HG03521 (cell line): ENCODE results near the gene NTRK3.

Experiments
- ATAC-seq: cut with Tn5 transposase; IDR thresholded peaks from one replicate; pipeline ENCODE4 v1.9.1; 2021; ENCODE audit warnings: mild to moderate bottlenecking, moderate library complexity; ENCODE audit not compliant: unreplicated experiment

Gene NTRK3

GRCh38 chr15:88126695-88127431 lies 129.7 kb downstream of the NTRK3 start:
- ATAC-seq, result no peak

GRCh38 chr15:88125576-88125975 lies 131.0 kb downstream of the NTRK3 start:
- ATAC-seq, result no peak

GRCh38 chr15:88124199-88124598 lies 132.3 kb downstream of the NTRK3 start:
- no peak for ATAC-seq

- ATAC-seq, result no peak
Observed at GRCh38 chr15:88121968-88122530, 134.5 kb downstream of the NTRK3 start.

- no peak for ATAC-seq
Observed at GRCh38 chr15:88120026-88120425, 136.5 kb downstream of the NTRK3 start.

DNA sequence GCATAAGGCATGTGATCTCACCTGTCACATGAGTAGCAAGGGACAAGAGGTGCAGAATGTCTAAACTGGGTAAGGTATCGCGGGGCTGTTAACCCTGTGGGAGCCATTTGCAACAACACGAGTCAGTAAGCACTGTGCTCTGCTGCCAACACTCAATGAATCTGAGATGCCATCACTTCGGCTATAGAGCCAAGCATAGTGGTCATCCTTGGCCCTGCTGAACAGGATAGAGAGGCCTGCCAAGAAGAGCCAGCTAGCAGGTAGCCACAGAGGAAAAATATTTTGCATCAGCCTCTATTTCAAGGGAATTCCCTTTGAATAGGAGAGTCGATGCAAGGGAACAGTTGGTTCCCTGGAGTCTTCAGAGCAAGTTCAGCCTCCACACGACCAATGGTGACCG lies 137.8 kb downstream of the NTRK3 start:
- no peak for ATAC-seq

DNA sequence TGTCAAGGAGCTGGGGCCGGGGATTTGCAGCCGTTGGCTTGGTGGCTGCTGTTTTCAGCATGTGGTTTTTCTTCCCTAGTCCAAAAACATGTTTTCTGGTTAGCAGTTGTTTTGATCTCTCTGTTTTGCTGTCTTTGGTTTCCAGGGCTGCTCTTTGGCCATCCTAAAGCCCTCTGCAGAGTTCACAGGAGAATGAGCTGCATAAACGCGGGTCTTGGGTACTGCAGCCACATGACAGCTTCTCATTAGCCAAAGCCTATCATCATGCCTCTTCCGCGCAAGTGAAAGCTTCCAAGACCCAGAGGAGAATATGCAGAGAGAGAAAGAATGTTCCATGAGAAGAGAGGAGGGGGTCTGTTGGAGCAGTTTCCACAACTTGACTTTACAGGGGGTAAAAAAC lies 138.5 kb downstream of the NTRK3 start:
- no peak for ATAC-seq

- ATAC-seq, result no peak
Observed at GRCh38 chr15:88115486-88116152, 140.9 kb downstream of the NTRK3 start.

GRCh38 chr15:88113613-88114308 lies 142.8 kb downstream of the NTRK3 start:
- no peak for ATAC-seq

- no peak for ATAC-seq
Observed at GRCh38 chr15:88108991-88109390, 147.5 kb downstream of the NTRK3 start.

GRCh38 chr15:88108477-88108876 lies 148.1 kb downstream of the NTRK3 start:
- ATAC-seq, result no peak

DNA sequence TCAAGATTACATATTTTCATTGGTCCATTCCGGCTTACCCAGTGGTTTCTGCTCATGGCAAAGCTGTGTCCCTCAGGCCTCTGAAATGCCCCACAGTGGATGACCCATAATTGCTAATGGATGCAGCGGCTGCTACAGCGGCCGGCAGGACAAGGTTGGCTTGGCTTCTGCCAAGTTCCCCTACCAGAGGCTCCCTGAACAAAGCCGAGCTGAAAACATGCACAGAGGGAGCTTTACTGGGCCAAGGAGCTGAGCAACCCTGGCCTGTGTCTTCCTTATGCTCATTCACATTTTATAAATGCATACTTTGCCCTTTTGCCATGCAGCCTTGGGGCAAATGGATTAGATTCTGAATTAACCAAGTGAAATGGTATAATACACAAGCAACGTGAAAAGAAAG lies 150.5 kb downstream of the NTRK3 start:
- no peak for ATAC-seq

DNA sequence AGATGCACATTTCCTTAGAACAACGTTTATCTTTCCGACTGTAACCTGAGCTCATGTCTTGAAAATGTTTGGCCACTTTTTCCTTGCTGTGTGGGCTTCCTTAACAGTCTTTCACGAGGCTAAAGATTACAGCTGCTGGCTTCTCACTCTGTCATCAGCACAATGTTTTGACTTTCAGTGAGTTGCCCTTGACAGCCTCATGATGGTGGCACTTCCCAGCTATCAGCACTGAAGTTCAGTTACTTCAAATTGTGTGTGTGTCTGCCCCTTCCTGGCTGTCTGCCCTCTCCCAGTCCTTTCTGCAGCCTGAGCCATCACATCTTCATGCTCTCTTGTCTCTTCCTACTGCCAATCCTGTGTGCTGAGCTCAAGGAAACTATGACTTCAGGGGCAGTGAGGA lies 152.2 kb downstream of the NTRK3 start:
- no peak for ATAC-seq

GRCh38 chr15:88100181-88100580 lies 156.4 kb downstream of the NTRK3 start:
- no peak for ATAC-seq

GRCh38 chr15:88098361-88098760 lies 158.2 kb downstream of the NTRK3 start:
- no peak for ATAC-seq

- no peak for ATAC-seq
Observed at GRCh38 chr15:88091444-88092016, 165.0 kb downstream of the NTRK3 start.

DNA sequence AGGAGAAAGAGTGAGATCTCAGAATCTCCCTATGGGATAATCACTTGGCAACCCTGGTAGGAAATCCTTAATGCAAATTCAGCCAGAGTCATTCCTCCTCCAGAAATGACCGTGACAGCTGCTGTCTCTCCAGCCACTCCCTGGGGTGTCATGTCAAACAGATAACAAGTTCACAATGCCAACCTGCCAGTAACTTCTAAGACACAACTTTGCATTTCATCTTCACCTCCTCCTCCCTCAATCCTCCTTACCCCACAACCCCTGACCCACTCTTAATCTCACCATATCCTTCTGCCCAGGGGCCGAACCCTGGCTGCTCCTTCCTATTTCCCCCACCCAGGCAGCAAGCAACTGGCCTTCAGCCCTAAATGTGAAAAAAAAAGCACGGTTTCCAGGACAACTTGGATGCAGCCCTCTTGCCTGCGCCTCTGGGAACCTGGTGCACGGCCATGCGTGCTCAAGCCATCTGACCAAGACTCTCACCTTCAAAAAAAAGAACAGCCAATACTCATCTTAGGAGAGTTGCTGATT lies 166.0 kb downstream of the NTRK3 start:
- no peak for ATAC-seq

- ATAC-seq, result no peak
Observed at GRCh38 chr15:88089731-88090130, 166.8 kb downstream of the NTRK3 start.

- ATAC-seq, result no peak
Observed at GRCh38 chr15:88089024-88089620, 167.4 kb downstream of the NTRK3 start.
